Measurements from ENCODE around the gene KDM4C.
"Not testable (repeated sequence)": the region's sequence is repeated elsewhere in the genome, so short reads cannot be mapped to it uniquely, and the experiment has no call there.

KDM4C gene

GRCh38 chr9:6941501-6941900 lies 183.7 kb downstream of the KDM4C start:
- DNase-seq = no peak

GRCh38 chr9:6942406-6942805 lies 184.6 kb downstream of the KDM4C start:
- no peak for DNase-seq

DNA sequence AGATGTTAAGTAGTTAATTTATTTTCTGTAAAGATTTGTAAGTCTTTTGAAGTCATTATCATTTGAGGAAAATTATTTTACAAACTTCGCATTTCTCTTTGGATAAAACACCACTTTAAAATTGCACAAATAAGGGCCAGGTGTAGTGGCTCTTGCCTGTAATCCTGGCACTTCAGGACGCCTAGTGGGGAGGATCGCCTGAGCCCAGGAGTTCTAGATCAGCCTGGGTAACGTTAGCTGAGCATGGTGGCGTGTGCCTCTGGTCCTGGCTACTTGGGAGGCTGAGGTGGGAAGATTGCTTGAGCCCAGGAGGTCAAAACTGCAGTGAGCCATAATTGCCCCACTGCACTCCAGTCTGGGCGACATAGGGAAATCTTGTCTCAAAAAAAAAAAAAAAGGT lies 185.5 kb downstream of the KDM4C start:
- no peak for DNase-seq

- no peak for DNase-seq
Observed at GRCh38 chr9:6944093-6944551, 186.3 kb downstream of the KDM4C start.

- DNase-seq = no peak
Observed at GRCh38 chr9:6944896-6945295, 187.1 kb downstream of the KDM4C start.

- no peak for DNase-seq
Observed at GRCh38 chr9:6945816-6946215, 188.0 kb downstream of the KDM4C start.

DNA sequence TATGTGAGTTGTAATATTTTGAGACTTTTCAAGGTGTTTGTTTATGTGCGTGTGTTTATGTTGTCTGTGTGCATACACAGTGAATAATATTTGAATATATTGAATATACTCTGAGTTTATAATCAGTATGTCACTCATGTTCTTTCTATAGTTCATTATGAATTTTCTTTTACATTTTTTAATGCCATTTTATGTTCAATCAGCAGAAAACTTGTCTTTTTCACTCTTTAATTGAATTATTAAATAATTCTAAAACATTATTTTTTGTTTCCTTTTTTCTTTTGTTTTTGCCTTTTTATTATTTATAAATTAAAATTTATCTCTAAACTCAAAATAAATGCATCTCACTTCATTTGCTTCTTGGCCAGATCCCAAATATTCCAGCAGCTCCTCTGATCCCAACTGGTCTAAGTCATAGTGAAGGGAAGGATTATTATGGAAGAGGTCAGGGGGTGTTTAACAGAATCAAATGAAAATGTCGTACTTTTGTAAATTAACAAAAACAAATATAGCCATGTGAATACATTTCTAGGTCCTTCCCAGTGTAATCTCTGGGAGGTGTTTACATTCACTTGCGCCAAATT lies 188.9 kb downstream of the KDM4C start:
- no peak for DNase-seq

GRCh38 chr9:6948921-6949320 lies 191.1 kb downstream of the KDM4C start:
- not testable (repeated sequence) for DNase-seq

GRCh38 chr9:6955251-6955921 lies 197.6 kb downstream of the KDM4C start:
- no peak for DNase-seq

DNA sequence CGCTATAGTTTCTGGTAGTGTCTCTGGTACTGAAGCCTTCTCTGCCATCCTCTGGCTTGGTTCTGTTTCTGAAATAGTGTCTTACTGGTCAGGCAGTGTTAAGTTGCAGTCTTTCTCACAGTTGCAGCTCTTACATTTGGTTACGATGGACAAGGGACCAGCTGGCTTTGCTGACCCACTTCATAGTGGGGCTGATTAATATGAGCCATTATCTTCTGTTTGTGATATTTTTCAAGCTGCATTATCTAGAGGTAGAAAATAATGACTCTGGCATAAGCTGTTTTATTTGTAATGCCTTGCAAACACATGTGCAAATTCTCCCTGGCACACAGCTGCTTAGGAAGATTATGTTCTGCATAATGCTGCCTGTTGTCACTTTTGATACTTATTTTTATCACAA lies 199.1 kb downstream of the KDM4C start:
- DNase-seq = no peak

GRCh38 chr9:6959270-6960000 lies 201.7 kb downstream of the KDM4C start:
- no peak for DNase-seq

- no peak for DNase-seq
Observed at GRCh38 chr9:6960777-6961176, 203.0 kb downstream of the KDM4C start.

DNA sequence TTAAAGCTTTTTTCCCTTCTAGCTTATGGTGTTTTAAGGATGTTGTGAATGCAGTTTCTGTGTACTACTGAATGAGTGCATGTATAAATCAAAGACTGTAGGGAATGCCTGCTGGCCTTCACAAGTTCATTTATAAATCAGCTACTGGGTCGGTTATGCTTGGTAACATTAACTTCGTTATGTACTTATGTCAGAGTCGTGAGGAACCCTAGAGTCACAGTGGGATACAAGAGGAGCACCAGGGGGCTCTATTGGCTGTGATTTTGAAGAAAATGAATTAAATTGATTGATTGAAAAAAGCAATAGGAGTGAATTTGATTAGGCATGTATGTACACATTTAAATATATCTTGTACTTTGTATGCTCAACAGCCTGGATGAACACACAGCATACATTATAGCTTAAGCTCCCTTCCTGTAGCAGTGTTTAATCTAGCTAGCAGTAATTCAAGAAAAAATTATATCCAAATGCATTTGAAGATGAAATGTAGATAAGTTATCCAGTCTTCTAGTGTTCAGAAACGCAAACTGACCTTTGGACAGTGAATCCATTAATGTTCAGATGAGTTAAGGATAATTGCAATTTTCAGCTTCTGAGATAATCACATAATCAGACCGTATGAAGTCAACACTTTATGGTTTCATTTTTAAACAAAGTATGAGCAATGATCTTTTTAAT lies 204.2 kb downstream of the KDM4C start:
- no peak for DNase-seq

DNA sequence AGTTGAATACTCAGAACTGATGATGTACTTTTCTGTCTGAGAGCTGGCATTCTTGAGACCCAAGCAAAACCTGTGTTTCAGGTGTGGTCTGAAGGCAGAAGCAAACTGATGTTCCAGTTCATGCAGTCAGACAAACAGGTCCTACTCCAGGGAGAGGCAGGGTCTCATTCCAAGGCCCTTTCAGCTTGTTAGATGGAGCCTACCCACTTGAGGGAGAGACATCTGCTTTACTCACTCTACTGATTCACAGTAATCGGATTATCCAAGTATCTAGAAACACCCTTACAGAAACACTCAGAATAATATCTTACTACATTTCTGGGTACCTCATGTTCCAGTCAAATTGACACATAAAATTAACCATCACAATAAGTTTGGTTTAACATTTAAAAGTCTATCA lies 207.8 kb downstream of the KDM4C start:
- no peak for DNase-seq

- DNase-seq = no peak
Observed at GRCh38 chr9:6968271-6968670, 210.5 kb downstream of the KDM4C start.

- DNase-seq = no peak
Observed at GRCh38 chr9:6969805-6970204, 212.0 kb downstream of the KDM4C start.

DNA sequence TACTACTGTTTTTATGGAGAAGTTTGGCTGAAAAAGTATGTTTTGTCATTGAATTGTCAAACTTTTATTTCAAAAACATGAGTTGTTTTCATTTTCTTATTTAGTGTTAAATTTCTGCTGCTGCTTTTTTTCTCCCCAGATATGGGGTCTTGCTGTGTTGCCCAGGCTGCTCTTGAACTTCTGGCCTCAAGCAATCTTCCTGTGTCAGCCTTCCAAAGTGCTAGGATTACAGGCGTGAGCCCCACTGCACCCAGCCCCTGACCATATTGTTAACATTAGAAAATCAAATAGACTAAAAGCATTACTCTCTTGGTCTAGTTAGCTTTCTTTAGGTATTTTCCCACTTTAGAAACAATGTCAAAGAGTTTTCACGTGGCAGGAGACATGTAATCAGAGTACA lies 215.3 kb downstream of the KDM4C start:
- no peak for DNase-seq

GRCh38 chr9:6973762-6974161 lies 216.0 kb downstream of the KDM4C start:
- DNase-seq = no peak

- no peak for DNase-seq
Observed at GRCh38 chr9:6975198-6975597, 217.4 kb downstream of the KDM4C start.

DNA sequence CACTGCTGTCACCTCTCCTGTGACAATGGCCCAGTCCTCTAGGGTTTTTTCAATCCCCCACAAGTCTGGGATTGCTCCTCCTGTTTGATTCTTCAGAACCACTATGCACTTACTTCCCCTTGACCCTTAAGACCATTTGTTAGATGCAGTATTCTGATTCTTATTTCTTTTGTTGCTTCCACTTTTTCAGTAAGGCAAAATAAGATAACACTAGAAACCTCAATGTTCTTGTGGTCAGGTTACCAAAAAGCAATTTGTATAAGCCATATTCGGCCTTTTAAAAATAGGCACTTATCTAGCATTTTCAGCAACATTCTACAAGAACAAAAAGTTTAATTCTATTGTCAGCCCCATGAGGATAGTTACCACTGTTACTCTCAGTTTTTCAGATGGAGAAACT lies 220.0 kb downstream of the KDM4C start:
- DNase-seq = no peak

DNA sequence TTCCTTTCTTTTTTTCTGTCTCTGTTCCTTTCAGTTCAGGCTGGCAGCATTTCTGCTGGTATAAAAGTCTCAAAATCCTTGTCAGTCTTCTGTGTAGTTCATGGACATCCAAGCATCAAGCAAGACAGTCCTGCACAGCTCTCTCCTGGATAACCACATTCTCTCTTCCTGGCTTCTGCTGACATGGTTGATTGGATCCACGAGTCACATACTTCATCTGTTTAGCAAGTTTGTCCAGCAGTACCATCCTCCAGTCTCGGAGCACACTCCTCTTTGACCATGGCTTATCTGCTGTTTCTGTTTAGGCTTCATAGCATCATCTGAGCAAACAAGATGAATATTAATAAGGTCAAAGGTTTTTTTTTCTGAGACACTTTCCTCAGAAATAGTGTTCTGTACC lies 220.8 kb downstream of the KDM4C start:
- DNase-seq = no peak

GRCh38 chr9:6984941-6985578 lies 227.3 kb downstream of the KDM4C start:
- DNase-seq = no peak

DNA sequence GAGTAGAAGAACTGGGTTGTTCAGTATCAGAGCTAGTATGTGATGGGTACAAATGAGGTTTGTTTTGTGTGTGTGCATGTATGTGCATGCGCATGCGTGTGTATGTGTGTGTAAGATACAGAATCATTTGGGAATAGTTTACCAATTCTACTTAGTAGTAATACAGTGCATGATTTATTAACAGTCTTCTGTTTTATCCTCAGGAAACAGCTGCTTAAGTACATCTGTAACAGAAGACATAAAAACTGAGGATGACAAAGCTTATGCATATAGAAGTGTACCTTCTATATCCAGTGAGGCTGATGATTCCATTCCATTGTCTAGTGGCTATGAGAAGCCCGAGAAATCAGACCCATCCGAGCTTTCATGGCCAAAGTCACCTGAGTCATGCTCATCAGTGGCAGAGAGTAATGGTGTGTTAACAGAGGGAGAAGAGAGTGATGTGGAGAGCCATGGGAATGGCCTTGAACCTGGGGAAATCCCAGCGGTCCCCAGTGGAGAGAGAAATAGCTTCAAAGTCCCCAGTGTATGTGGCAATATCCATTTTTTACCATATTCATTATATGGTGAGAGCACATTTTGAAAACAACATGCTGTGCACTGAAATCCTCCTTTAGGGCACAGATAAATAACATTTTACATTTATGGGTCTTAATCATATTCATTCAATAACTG lies 228.5 kb downstream of the KDM4C start:
- DNase-seq = no peak

Data from 8988T (cell line).